Measurements from ENCODE around the gene LRRC4C. TPM values are rescaled to one million over a fixed set of nuclear protein-coding genes. Genes with fewer than 3 reads are reported as not detected.

The LRRC4C gene
- polyA plus RNA-seq, 1 donor from 2014 or later, result 24.3 TPM

DNA sequence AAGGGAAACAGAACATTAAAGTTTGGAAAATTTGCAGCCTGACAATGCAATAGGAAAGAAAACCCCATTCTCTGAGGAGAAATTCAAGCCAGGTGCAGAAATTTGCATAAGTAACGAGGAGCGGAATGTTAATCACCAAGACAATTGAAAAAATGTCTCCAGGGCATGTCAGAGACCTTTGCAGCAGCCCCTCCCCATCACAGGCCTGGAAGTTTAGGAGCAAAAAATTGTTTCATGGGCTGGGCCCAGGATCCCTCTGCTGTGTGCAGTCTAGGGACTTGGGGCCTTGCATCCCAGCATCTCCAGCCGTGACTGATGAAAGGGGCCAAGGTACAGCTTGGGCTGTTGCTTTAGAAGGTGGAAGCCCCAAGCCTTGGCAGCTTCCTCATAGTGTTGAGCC lies 780.2 kb downstream of the LRRC4C start:
- Histone ChIP-seq H3K9me3 (ENCODE audit: low read length) (no peaks in the 10 kb centered on the region), H4K20me1 (ENCODE audit: insufficient read depth) (no peaks in the 10 kb centered on the region), H2AFZ (ENCODE audit: low read depth, low read length) (no peak overlapping the region), H3K9me2 (ENCODE audit: insufficient read depth, low read length) (no peaks in the 10 kb centered on the region), H3K4me3 (ENCODE audit: low read length) (no peak overlapping the region), H3K9ac (ENCODE audit: low read length) (no peak overlapping the region), H3K27me3 (ENCODE audit: insufficient read depth, low read depth, low read length) (no peaks in the 10 kb centered on the region), H3K27ac (ENCODE audit: low read length) (no peak overlapping the region), H3F3A (ENCODE audit: insufficient read depth, low read length, poor library complexity, severe bottlenecking) (no peaks in the 10 kb centered on the region), H3K4me2 (ENCODE audit: low read length) (no peak overlapping the region), H3K79me2 (replicated peaks; ENCODE audit: insufficient read depth, low read length) (no peaks in the 10 kb centered on the region), H3K36me3 (ENCODE audit: insufficient read depth, low read length) (no peaks in the 10 kb centered on the region)
- no peak for TF ChIP-seq POLR2AphosphoS5 (IDR thresholded peaks at IDR 0.05)
- TF ChIP-seq RAD21 (conservative IDR thresholded peaks at IDR 0.05), result no peak
- TF ChIP-seq SMC3 (conservative IDR thresholded peaks at IDR 0.05; ENCODE audit: poor library complexity), result no peak
- TF ChIP-seq EP300 (conservative IDR thresholded peaks at IDR 0.05; ENCODE audit: poor library complexity, severe bottlenecking), result no peak
- TF ChIP-seq TAF1 (IDR thresholded peaks at IDR 0.05; ENCODE audit: low read depth), result no peak

DNA sequence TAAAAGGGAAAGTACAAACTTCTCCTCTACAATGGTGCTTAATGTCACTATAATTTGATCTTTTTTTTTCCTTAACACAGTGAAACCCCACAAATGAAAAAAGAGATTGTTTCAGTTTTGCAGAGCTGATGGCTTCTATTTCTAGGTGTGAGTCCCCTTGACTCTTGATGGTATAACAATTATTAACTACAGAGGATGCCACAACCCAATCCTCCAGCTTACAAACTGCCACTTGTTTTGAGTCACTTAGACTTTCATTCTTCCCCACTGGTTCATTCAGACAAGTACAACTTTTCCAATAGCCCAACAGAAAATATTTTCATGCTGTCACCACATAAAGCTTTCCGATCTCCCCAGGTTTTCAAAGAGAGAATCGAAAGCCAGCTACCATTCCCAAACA lies 812.2 kb downstream of the LRRC4C start:
- H3K9me2 ChIP-seq (ENCODE audit: insufficient read depth, low read length), result no peaks in the 10 kb centered on the region
- H3F3A ChIP-seq (ENCODE audit: insufficient read depth, low read length, poor library complexity, severe bottlenecking), result no peaks in the 10 kb centered on the region
- peaks cover 4% of the 10 kb centered on the region for H3K9me3 ChIP-seq (ENCODE audit: low read length)
- no peak overlapping the region for H3K4me2 ChIP-seq (ENCODE audit: low read length)
- TF ChIP-seq, protein P1, sequence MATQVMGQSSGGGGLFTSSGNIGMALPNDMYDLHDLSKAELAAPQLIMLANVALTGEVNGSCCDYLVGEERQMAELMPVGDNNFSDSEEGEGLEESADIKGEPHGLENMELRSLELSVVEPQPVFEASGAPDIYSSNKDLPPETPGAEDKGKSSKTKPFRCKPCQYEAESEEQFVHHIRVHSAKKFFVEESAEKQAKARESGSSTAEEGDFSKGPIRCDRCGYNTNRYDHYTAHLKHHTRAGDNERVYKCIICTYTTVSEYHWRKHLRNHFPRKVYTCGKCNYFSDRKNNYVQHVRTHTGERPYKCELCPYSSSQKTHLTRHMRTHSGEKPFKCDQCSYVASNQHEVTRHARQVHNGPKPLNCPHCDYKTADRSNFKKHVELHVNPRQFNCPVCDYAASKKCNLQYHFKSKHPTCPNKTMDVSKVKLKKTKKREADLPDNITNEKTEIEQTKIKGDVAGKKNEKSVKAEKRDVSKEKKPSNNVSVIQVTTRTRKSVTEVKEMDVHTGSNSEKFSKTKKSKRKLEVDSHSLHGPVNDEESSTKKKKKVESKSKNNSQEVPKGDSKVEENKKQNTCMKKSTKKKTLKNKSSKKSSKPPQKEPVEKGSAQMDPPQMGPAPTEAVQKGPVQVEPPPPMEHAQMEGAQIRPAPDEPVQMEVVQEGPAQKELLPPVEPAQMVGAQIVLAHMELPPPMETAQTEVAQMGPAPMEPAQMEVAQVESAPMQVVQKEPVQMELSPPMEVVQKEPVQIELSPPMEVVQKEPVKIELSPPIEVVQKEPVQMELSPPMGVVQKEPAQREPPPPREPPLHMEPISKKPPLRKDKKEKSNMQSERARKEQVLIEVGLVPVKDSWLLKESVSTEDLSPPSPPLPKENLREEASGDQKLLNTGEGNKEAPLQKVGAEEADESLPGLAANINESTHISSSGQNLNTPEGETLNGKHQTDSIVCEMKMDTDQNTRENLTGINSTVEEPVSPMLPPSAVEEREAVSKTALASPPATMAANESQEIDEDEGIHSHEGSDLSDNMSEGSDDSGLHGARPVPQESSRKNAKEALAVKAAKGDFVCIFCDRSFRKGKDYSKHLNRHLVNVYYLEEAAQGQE (IDR thresholded peaks at IDR 0.05; ENCODE audit: borderline replicate concordance), result no peak
- TF ChIP-seq RAD21 (conservative IDR thresholded peaks at IDR 0.05) (no peak), TAF1 (IDR thresholded peaks at IDR 0.05; ENCODE audit: low read depth) (no peak), MXI1 (conservative IDR thresholded peaks at IDR 0.05; ENCODE audit: poor library complexity, severe bottlenecking) (no peak), POLR2AphosphoS5 (IDR thresholded peaks at IDR 0.05) (no peak), EP300 (conservative IDR thresholded peaks at IDR 0.05; ENCODE audit: poor library complexity, severe bottlenecking) (no peak), EZH2 (IDR thresholded peaks at IDR 0.05; ENCODE audit: borderline replicate concordance, insufficient read depth, low read length, poor library complexity, severe bottlenecking) (no peak), SMC3 (conservative IDR thresholded peaks at IDR 0.05; ENCODE audit: poor library complexity) (no peak)
- TF ChIP-seq, protein P2, sequence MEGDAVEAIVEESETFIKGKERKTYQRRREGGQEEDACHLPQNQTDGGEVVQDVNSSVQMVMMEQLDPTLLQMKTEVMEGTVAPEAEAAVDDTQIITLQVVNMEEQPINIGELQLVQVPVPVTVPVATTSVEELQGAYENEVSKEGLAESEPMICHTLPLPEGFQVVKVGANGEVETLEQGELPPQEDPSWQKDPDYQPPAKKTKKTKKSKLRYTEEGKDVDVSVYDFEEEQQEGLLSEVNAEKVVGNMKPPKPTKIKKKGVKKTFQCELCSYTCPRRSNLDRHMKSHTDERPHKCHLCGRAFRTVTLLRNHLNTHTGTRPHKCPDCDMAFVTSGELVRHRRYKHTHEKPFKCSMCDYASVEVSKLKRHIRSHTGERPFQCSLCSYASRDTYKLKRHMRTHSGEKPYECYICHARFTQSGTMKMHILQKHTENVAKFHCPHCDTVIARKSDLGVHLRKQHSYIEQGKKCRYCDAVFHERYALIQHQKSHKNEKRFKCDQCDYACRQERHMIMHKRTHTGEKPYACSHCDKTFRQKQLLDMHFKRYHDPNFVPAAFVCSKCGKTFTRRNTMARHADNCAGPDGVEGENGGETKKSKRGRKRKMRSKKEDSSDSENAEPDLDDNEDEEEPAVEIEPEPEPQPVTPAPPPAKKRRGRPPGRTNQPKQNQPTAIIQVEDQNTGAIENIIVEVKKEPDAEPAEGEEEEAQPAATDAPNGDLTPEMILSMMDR (IDR thresholded peaks at IDR 0.05; ENCODE audit: poor library complexity, severe bottlenecking), result no peak
- H4K20me1 ChIP-seq (ENCODE audit: insufficient read depth), result no peaks in the 10 kb centered on the region
- H3K27ac ChIP-seq (ENCODE audit: low read length), result no peak overlapping the region
- no peaks in the 10 kb centered on the region for H3K36me3 ChIP-seq (ENCODE audit: insufficient read depth, low read length)
- no peaks in the 10 kb centered on the region for H3K27me3 ChIP-seq (ENCODE audit: insufficient read depth, low read depth, low read length)
- H3K4me3 ChIP-seq (ENCODE audit: low read length), result no peak overlapping the region
- no peak overlapping the region for H2AFZ ChIP-seq (ENCODE audit: low read depth, low read length)
- no peaks in the 10 kb centered on the region for H3K79me2 ChIP-seq (replicated peaks; ENCODE audit: insufficient read depth, low read length)
- no peak overlapping the region for H3K9ac ChIP-seq (ENCODE audit: low read length)

Data from neural cell (in vitro differentiated cells).